ENCODE measurements around the gene DLG2. TPM values are rescaled to one million over a fixed set of nuclear protein-coding genes. Genes with fewer than 3 reads are reported as not detected.

Gene DLG2
- polyA plus RNA-seq, 5 donors: 5.1 to 13.2 (median 8.4) TPM

DNA sequence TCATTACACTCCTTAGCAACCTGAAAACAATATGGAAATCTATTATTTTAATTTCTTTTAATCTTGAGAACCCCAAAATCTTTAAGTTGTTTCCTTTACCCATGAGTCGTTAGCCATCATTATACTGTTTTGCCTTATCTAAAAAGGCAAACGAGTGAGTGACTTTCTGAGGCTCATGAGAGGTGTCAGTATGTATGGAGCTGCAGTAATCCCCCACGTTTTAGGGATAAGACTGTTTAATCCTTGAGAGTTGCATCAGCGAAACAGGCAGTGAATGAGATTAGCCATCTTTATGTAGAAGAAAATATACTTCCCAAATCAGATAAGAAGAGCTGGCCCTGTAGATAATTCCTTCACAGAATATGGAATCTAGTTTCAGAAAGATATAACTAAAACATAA lies 1147.0 kb downstream of the DLG2 start:
- no peak for DNase-seq

GRCh38 chr11:84476581-84476980 lies 1150.6 kb downstream of the DLG2 start:
- DNase-seq: no peak

DNA sequence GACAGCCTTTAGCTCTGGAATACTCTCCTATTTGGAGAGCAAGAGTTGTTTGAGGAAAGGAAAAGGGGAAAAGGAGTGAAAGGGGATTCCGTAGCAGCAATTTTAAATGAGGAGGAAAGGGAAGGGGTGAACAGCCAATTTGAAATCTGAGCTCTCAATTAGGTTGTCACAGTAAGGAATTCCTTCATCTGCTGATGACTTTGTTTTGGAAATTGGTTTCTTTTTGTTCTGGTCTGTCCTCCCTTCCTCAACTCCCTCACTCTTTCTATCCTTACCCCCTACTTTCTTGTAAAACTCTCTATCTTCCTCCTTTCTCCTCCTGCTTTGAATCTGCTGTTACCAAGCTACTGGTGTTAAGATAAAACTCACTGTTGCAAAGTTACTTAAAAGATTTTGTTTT lies 1155.6 kb downstream of the DLG2 start:
- no peak for DNase-seq

DNA sequence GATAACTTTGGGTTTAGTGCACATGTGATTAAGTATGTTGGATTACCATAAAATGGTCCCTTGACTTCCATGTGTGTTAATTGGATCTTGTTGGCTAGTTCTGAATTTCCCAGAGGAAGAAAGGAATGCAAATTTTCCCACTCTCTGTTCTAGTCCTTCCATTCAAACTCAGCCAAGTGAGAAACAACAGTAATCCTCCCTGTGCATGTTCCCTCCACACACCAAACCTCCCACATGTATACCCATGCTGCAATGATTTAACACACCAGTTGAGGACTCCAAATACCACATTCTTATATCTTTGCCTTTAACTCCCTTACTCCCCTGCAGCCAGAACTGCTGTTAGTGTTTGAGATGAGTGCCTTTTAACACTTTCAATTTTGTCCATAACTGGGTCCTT lies 1158.9 kb downstream of the DLG2 start:
- no peak for DNase-seq

DNA sequence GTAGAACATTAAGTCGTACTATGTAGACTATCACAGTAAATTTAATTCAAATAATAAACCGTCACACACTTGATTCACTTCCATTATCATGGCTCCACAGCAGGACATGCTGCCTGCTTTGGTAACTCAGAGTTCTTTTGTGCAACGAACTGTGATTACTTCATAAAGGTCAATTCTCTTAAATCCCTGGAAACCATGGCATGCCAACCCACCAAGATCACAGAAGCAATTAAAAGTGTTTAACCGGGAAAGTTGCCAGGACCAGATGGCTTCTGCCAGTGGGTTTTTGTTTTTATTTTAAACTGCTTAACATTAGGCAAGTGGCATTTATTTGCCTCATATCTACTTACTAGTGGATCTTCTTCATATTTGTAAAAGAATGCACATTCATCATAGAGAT lies 1162.1 kb downstream of the DLG2 start:
- no peak for DNase-seq

GRCh38 chr11:84455691-84456090 lies 1171.5 kb downstream of the DLG2 start:
- DNase-seq: no peak

GRCh38 chr11:84452211-84452610 lies 1174.9 kb downstream of the DLG2 start:
- DNase-seq: no peak

DNA sequence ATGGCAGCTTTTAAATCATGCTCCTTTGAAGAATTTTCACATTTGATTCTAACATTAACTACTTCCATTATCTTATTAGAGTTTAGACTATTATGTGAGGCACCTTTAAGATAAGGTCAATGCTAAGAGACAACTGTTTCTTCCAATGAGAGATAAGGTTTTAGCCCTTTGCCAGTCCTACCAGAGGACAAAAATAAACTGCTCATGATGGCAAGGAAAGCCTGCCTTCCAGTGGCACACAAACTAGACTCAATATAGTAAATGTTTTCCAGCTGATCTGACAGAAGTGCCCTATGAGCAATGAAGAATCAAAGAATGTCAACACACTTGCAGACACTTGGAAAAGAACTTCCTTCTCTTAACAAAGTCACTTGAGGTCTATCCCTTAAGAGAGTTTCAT lies 1188.6 kb downstream of the DLG2 start:
- DNase-seq: no peak

DNA sequence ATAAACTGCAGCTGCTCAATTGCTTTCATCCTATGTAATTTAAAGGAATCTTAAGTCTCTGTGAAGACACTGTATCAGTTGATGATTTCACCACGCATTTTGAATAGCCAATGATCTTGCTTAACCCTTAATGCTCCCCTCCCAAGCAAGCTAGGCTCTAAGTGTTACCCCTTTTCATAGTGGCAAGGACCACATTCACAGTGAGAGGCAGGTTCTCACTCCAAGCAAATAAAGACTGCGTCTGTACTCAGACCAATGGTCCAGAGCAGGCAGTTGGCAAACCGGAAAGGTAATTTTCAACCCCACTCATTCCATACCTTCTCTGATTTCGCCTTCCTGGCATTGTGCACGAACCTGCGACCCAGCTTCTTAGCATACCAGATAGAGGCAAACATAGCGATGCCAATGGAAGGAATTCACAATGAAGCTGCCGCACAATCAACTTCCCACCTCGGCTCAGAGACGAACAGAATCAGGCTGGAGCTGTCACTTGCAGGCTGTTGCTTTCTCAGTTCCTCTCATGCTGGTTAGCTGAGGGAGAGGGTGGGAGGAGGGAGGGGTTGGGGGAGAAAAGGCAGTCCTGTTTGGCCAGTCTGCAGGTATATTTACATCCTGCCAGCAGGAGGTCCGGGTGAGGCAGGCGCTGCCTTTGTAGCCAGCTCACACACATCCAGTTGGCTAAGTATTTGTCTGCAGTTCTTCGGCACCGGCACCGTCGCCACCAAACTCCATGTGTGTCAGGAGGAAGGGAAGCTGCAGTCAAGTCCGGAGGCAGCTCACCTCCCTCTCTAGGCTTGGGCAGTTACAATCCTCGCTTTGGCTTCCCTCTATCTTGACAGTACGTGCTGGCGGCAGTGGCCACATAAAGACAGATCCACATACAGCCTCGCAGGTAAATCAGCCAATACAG lies 1189.8 kb downstream of the DLG2 start:
- peak; percentile 19 to 23 for DNase-seq

GRCh38 chr11:84430661-84431060 lies 1196.5 kb downstream of the DLG2 start:
- DNase-seq: no peak

- no peak for DNase-seq
Observed at GRCh38 chr11:84425673-84426072, 1201.5 kb downstream of the DLG2 start.

DNA sequence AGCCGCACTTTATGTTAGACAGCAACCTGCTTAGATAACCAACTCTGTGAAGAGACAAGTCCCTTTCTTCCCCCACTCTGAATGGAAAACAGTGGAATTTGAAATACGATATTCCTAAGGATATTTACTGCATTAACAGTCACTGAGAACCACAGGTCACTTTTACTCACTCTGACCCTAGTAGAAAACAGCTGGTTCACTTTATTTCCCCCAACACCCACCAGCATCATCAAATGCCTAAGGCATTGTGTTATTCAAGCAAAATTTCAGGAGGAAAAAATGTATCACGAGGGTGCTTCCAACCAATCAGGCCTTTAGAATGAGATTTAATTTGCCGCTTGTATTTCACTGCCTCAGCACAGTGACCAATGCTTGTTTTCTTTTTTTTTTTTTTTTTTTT lies 1206.9 kb downstream of the DLG2 start:
- no peak for DNase-seq

DNA sequence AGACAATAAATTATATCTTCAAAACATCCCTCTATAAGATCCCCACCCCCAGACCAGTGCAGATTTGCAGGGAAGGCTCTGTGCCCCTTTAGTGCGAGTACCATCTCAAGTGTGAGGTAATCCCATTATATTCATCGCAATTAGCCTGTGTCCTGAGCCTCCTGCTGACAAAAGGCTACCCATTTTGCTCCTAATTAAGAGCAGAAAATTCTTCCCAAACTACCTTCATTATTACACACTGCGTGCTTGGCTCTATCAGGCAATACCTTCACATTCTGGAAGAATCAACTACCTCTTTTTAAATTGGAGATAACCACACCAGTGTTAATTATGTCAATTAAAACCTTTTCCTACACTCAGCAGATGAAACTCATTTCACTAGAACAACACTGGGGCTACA lies 1207.5 kb downstream of the DLG2 start:
- DNase-seq: no peak

GRCh38 chr11:84414920-84415319 lies 1212.2 kb downstream of the DLG2 start:
- DNase-seq: no peak

- no peak for DNase-seq
Observed at GRCh38 chr11:84413549-84413948, 1213.6 kb downstream of the DLG2 start.

DNA sequence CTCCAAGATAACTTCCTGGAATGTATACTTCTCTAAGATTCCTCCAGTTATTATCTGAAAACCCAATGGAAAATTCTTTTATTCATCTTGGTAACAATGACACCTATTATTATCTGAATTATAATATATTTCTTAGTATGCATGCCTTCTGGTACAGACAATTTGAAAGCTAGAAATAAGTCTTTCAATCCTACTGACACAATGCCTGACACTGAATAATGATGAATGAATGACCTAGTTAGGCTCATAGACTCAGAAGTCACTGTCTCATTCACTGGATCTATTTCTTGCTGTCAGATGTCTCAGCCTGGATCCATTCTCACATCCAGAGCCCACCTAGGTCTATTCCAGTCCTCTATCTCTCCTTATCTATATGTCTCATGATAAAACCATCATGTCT lies 1214.3 kb downstream of the DLG2 start:
- no peak for DNase-seq

- no peak for DNase-seq
Observed at GRCh38 chr11:84408946-84409411, 1218.2 kb downstream of the DLG2 start.

- no peak for DNase-seq
Observed at GRCh38 chr11:84407091-84407490, 1220.1 kb downstream of the DLG2 start.

- no peak for DNase-seq
Observed at GRCh38 chr11:84398017-84398626, 1229.0 kb downstream of the DLG2 start.

DNA sequence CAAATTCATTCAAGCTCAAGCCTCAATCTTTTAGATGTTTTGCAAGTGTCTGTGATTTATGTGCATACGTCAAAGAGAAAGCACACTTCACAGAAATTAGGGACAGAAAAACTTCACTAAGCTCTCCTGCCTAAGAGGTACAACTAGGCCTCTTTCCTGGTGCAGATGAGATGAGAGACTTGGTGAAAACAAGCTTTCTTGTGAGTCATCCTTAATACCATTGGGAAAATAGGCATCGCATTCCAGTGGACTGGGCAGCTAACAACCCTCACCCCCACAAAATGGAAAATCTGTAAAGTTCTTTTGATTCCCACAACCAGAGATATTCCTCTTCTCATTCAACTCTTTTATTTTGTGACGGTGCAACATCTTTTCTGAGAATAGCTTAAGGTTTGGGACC lies 1230.6 kb downstream of the DLG2 start:
- no peak for DNase-seq

GRCh38 chr11:84390441-84391078 lies 1236.6 kb downstream of the DLG2 start:
- DNase-seq: no peak

- DNase-seq: no peak
Observed at GRCh38 chr11:84389696-84390095, 1237.4 kb downstream of the DLG2 start.

DNA sequence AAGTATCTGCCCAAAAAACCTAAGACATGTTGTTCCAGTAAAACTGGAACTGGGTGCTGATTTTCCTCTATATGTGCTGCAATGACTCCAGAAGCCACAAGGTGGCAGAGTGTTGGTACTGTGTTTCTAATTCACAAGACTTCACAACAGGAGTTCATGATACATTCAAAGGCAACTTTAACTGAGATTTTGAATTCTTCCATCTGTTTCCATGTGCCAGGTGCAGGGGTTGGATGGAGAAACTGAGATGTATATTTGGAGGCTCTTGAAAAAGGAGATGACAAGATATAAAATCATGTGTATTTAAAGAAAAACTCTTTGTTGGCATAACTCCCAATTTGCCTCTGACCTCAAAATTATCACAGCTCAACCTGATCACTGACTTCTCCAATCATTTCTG lies 1242.4 kb downstream of the DLG2 start:
- peak; percentile 14 to 29 for DNase-seq
